Gastroesophageal sphincter (tissue), 4 donors: ENCODE measurements around the gene CELF2. TPM values are rescaled to one million over a fixed set of nuclear protein-coding genes. Genes with fewer than 3 reads are reported as not detected.
A peak's percentile ranks its signal among the peaks of the same experiment; 100 is the strongest.

ENCODE experiments used
- ATAC-seq: fragments of 150-250 bp; one replicate; pipeline ENCODE4 v1.9.1; 2016; ENCODE audit warnings: mild to moderate bottlenecking, moderate library complexity
- H3K27ac ChIP-seq, 4 donors: fragments of 200-600 bp; sonication (generic) in 3 of 4; 1 replicate in 3 of 4; 2 replicates in 1 of 4; pipeline ENCODE4 v1.5.1; 2016 to 2019
- H3K27me3 ChIP-seq: fragments of 200-600 bp; sonication (generic); one replicate; pipeline ENCODE4 v1.5.1; 2019
- H3K36me3 ChIP-seq, 2 donors: fragments of 200-600 bp; sonication (generic); one replicate each; pipeline ENCODE4 v1.5.1; 2019; ENCODE audit warnings: control low read depth in 1 of 2
- H3K4me1 ChIP-seq, 3 donors: fragments of 200-600 bp; sonication (generic); 1 replicate in 2 of 3; 2 replicates in 1 of 3; pipeline ENCODE4 v1.5.1; 2016 to 2019; ENCODE audit warnings: control low read depth in 2 of 3
- H3K4me3 ChIP-seq, 2 donors: fragments of 200-600 bp; sonication (generic); one replicate each; pipeline ENCODE4 v1.5.1; 2019; ENCODE audit warnings: mild to moderate bottlenecking in 1 of 2, moderate library complexity in 1 of 2
- H3K9me3 ChIP-seq, 3 donors: fragments of 200-600 bp; sonication (generic); one replicate each; pipeline ENCODE4 v1.5.1; 2017 to 2019; ENCODE audit warnings: control low read depth in 2 of 3
- CTCF ChIP-seq, 4 experiments: fragments of 200-600 bp in 2 of 4; fragments of 450-650 bp in 2 of 4; sonication (generic) in 1 of 4; IDR thresholded peaks; one replicate each; pipeline ENCODE4 v1.5.1; 2017 to 2019; ENCODE audit warnings: antibody characterized with exemption in 4 of 4, mild to moderate bottlenecking in 2 of 4, moderate library complexity in 2 of 4
- EP300 ChIP-seq: sonication (generic); formaldehyde crosslinking; IDR thresholded peaks from one replicate; pipeline ENCODE4 v1.6.1; 2017; ENCODE audit warnings: antibody characterized with exemption, mild to moderate bottlenecking
- POLR2A ChIP-seq, 2 donors: fragments of 450-650 bp; IDR thresholded peaks; one replicate each; pipeline ENCODE4 v1.6.1; 2017; ENCODE audit warnings: antibody characterized with exemption in 2 of 2, mild to moderate bottlenecking in 2 of 2, moderate library complexity in 1 of 2
- POLR2AphosphoS5 ChIP-seq: sonication (generic); formaldehyde crosslinking; IDR thresholded peaks from one replicate; pipeline ENCODE4 v1.6.1; 2017; ENCODE audit warnings: antibody characterized with exemption
- WGBS, 2 donors: methylation state at CpG; one replicate each; pipeline ENCODE4 v1.1.5; 2018; ENCODE audit warnings: low coverage in 1 of 2; 5-methylcytosine and 5-hydroxymethylcytosine counted together
- total RNA-seq, 4 donors: library from RNA; depleted of rRNA; stranded (reverse); fragments of >200 nt; gene quantifications; one replicate each; pipeline ENCODE4 v1.1.0, GENCODE V29; 2016

CELF2 gene
- total RNA-seq, result 100 to 1,000 TPM in 3 of 4 donors, 10 to 100 TPM in 1; 82.4 to 122 (median 110) TPM

GRCh38 chr10:11017570-11018431 lies at the start of gene CELF2:
Gene CELF2, plus strand, starts transcription at chr10:11017872. Its CDS starts 218 bp downstream, at chr10:11018090.
- Histone ChIP-seq H3K27ac (peak within 1 kb of the TSS; percentile 86 to 96 (median 89)), H3K4me1 (peaks cover 6 to 63% (median 6%) of the 10 kb centered on the region in 3 donors), H3K9me3 (no peaks in the 10 kb centered on the region), H3K36me3 (no peaks in the 10 kb centered on the region), H3K27me3 (no peaks in the 10 kb centered on the region), H3K4me3 (peak within 1 kb of the TSS; percentile 74 to 91)
- WGBS, 2 donors, result 0% methylated on average over 2 to 20 of the region's 133 CpGs
- peak; percentile 87 for ATAC-seq
- TF ChIP-seq POLR2AphosphoS5, result no peak
- no peak for TF ChIP-seq CTCF (IDR thresholded peaks at IDR 0.05)
- peak; percentile 23 to 76 for TF ChIP-seq POLR2A (IDR thresholded peaks at IDR 0.05)

GRCh38 chr10:10968257-10968588 lies 49.4 kb upstream of the CELF2 start:
- no peak for TF ChIP-seq CTCF (IDR thresholded peaks at IDR 0.05)
- no peak for TF ChIP-seq POLR2AphosphoS5
- TF ChIP-seq EP300, result no peak
- TF ChIP-seq POLR2A (IDR thresholded peaks at IDR 0.05), result no peak
- no peaks in the 10 kb centered on the region for H3K36me3 ChIP-seq
- no peaks in the 10 kb centered on the region for H3K27me3 ChIP-seq
- peaks cover 0 to 9% (median 3%) of the 10 kb centered on the region in 3 donors for H3K4me1 ChIP-seq
- no peaks in the 10 kb centered on the region for H3K9me3 ChIP-seq
- ATAC-seq, result no peak
- 63 to 86% methylated on average over 4 of the region's 4 CpGs for WGBS, 2 donors
- H3K4me3 ChIP-seq, result no peak overlapping the region
- H3K27ac ChIP-seq, result no peak overlapping the region

- TF ChIP-seq POLR2A (IDR thresholded peaks at IDR 0.05) (no peak), EP300 (no peak)
- Histone ChIP-seq H3K27ac (no peak overlapping the region), H3K27me3 (no peaks in the 10 kb centered on the region), H3K9me3 (no peaks in the 10 kb centered on the region), H3K4me1 (peaks cover 4 to 28% (median 4%) of the 10 kb centered on the region in 3 donors), H3K36me3 (no peaks in the 10 kb centered on the region), H3K4me3 (no peak overlapping the region)
- 96% methylated on average over 4 of the region's 5 CpGs; no CpG with 5 or more reads in 1 of the 2 donors for WGBS, 2 donors
- no peak for ATAC-seq
Observed at GRCh38 chr10:10973310-10973709, 44.4 kb upstream of the CELF2 start.

GRCh38 chr10:10975647-10976046 lies 42.0 kb upstream of the CELF2 start:
- Histone ChIP-seq H3K9me3 (no peaks in the 10 kb centered on the region), H3K27ac (no peak overlapping the region), H3K27me3 (no peaks in the 10 kb centered on the region), H3K4me3 (no peak overlapping the region), H3K4me1 (peaks cover 4 to 40% (median 9%) of the 10 kb centered on the region in 3 donors), H3K36me3 (no peaks in the 10 kb centered on the region)
- 67 to 83% methylated on average over 1 of the region's 2 CpGs for WGBS, 2 donors
- TF ChIP-seq CTCF (IDR thresholded peaks at IDR 0.05) (no peak), EP300 (no peak), POLR2A (IDR thresholded peaks at IDR 0.05) (no peak), POLR2AphosphoS5 (no peak)
- ATAC-seq, result no peak

- ATAC-seq, result no peak
- Histone ChIP-seq H3K36me3 (no peaks in the 10 kb centered on the region), H3K27me3 (no peaks in the 10 kb centered on the region), H3K27ac (peak overlapping the region; percentile 34 to 63 (median 50)), H3K4me1 (peaks cover 4 to 40% (median 9%) of the 10 kb centered on the region in 3 donors), H3K4me3 (no peak overlapping the region), H3K9me3 (no peaks in the 10 kb centered on the region)
- 85 to 94% methylated on average over 3 to 4 of the region's 4 CpGs for WGBS, 2 donors
- TF ChIP-seq CTCF (IDR thresholded peaks at IDR 0.05), result no peak
- no peak for TF ChIP-seq POLR2A (IDR thresholded peaks at IDR 0.05)
- no peak for TF ChIP-seq EP300
- no peak for TF ChIP-seq POLR2AphosphoS5
Observed at GRCh38 chr10:10976652-10977051, 41.0 kb upstream of the CELF2 start.
